Measurements from ENCODE around the gene SHH. TPM values are rescaled to one million over a fixed set of nuclear protein-coding genes. Genes with fewer than 3 reads are reported as not detected.
A peak's percentile ranks its signal among the peaks of the same experiment; 100 is the strongest.

Gene SHH
- total and polyA plus RNA-seq, 2 donors (not counting 1 experiment from before 2014, with no cell fraction given): under 0.01 TPM; not detected in 1

DNA sequence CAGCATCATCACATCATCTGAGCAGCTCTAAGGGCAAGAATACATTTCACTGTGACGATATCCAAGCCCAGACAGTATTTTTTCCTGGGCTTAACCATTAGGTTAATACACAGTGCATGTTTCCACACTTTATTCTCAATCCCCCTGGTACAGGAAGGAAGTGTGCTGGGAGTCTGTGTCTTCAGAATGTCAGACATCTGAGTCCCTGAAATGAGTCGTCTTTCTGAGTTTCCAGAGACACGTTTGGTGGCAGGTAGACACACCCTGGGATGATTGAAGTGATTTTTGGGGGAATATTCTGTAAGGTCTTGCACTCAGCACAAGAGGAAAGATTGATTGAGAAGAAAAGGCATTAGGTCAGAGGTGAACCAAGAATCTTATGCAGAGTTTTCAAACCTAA lies 13.1 kb upstream of the SHH start:
- Histone ChIP-seq H3K27ac (ENCODE audit: insufficient read depth, low read length) (no peak overlapping the region), H3K9ac (ENCODE audit: insufficient read depth, low read length) (no peak overlapping the region), H2AFZ (ENCODE audit: low read length) (no peak overlapping the region), H3K36me3 (ENCODE audit: control insufficient read depth, insufficient read depth, low read length) (no peaks in the 10 kb centered on the region), H3K4me1 (ENCODE audit: control insufficient read depth, extremely low read depth, insufficient read depth, low read length) (no peaks in the 10 kb centered on the region), H3K27me3 (ENCODE audit: control insufficient read depth, insufficient read depth, low read length) (no peaks in the 10 kb centered on the region), H3K9me3 (ENCODE audit: control insufficient read depth, insufficient read depth, low read depth, low read length) (no peaks in the 10 kb centered on the region), H3K4me2 (ENCODE audit: extremely low read depth, insufficient read depth, low read length) (no peak overlapping the region), H4K20me1 (ENCODE audit: control insufficient read depth, extremely low read depth, insufficient read depth, low read length) (no peaks in the 10 kb centered on the region), H3K4me3 (replicated peaks in 1 of 4; ENCODE audit: control extremely low read depth in 1 of 4, insufficient read depth in 1 of 4, low read depth in 3 of 4, low read length in 4 of 4) (no peak overlapping the region), H3K79me2 (ENCODE audit: control insufficient read depth, insufficient read depth, low read length) (no peaks in the 10 kb centered on the region)
- DNase-seq (ENCODE audit: low read depth in 2 of 2): no peak
- TF ChIP-seq CTCF (conservative IDR thresholded peaks at IDR 0.05 in 1 of 2, IDR thresholded peaks at IDR 0.05 in 1 of 2; ENCODE audit: low read depth in 1 of 2, low read length in 2 of 2) (no peak), EZH2 (IDR thresholded peaks at IDR 0.05; ENCODE audit: low read length, missing control alignments) (no peak)

DNA sequence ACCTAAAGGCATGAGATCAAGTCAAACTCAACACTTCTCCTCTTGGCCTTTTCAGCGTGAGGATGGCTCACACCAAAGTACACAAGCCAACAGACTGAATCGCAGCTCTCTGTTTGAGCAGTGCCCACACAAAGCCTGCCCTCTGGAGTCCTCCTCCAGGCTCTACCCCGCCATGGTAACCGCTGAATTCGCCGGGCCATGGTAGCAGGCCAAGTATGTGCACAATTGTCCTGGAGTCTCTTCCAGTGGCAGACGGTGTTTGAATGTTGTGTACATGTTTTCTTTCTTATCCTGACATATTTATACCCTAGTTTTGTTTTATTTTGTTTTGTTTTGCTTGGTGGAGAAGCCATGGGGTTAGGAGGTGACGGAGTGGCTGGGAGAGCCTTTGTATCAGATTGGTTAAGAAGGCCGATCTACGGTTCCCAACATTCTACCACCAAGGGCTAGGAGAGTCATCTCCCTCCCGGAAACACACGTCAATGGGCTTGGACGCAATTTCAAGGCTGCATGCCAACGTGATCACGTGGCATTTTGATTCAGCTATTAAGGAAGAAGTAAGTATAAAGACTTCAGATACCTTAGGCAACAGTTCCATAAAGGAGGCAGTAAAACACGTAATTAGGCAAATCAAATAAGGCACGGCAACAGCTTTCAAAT lies 12.1 kb upstream of the SHH start:
- DNase-seq (ENCODE audit: low read depth in 2 of 2): peak; percentile 56 to 83
- Histone ChIP-seq H3K4me2 (ENCODE audit: extremely low read depth, insufficient read depth, low read length) (no peak overlapping the region), H3K36me3 (ENCODE audit: control insufficient read depth, insufficient read depth, low read length) (no peaks in the 10 kb centered on the region), H2AFZ (ENCODE audit: low read length) (no peak overlapping the region), H3K27ac (ENCODE audit: insufficient read depth, low read length) (no peak overlapping the region), H3K9me3 (ENCODE audit: control insufficient read depth, insufficient read depth, low read depth, low read length) (no peaks in the 10 kb centered on the region), H3K27me3 (ENCODE audit: control insufficient read depth, insufficient read depth, low read length) (no peaks in the 10 kb centered on the region), H3K79me2 (ENCODE audit: control insufficient read depth, insufficient read depth, low read length) (no peaks in the 10 kb centered on the region), H3K4me1 (ENCODE audit: control insufficient read depth, extremely low read depth, insufficient read depth, low read length) (no peaks in the 10 kb centered on the region), H3K4me3 (replicated peaks in 1 of 4; ENCODE audit: control extremely low read depth in 1 of 4, insufficient read depth in 1 of 4, low read depth in 3 of 4, low read length in 4 of 4) (no peak overlapping the region), H4K20me1 (ENCODE audit: control insufficient read depth, extremely low read depth, insufficient read depth, low read length) (no peaks in the 10 kb centered on the region), H3K9ac (ENCODE audit: insufficient read depth, low read length) (no peak overlapping the region)
- TF ChIP-seq EZH2 (IDR thresholded peaks at IDR 0.05; ENCODE audit: low read length, missing control alignments): no peak
- TF ChIP-seq CTCF (conservative IDR thresholded peaks at IDR 0.05 in 1 of 2, IDR thresholded peaks at IDR 0.05 in 1 of 2; ENCODE audit: low read depth in 1 of 2, low read length in 2 of 2): no peak

DNA sequence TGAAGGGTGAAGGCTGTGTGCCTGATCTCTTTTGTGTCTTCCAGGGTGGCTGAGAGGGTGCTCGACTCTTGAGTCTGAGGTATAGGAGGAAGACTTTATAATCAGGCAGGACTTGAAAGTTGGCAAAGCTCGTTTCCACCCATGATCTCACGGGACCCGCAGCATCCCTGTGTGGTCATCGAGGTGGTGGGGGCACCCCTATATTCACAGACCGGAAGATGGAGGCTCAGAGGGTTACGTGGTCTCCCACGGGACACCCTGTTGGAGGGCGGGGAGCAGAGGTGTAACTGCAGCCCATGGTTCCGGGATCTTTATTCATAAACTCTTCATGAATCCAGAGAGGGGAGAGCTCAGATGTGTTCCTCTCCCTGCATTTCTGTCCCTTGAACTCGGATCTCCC lies 9.6 kb upstream of the SHH start:
- no peak for TF ChIP-seq EZH2 (IDR thresholded peaks at IDR 0.05; ENCODE audit: low read length, missing control alignments)
- TF ChIP-seq CTCF (conservative IDR thresholded peaks at IDR 0.05 in 1 of 2, IDR thresholded peaks at IDR 0.05 in 1 of 2; ENCODE audit: low read depth in 1 of 2, low read length in 2 of 2): no peak
- no peak for DNase-seq (ENCODE audit: low read depth in 2 of 2)
- Histone ChIP-seq H3K79me2 (ENCODE audit: control insufficient read depth, insufficient read depth, low read length) (no peaks in the 10 kb centered on the region), H3K36me3 (ENCODE audit: control insufficient read depth, insufficient read depth, low read length) (no peaks in the 10 kb centered on the region), H3K9me3 (ENCODE audit: control insufficient read depth, insufficient read depth, low read depth, low read length) (no peaks in the 10 kb centered on the region), H3K4me1 (ENCODE audit: control insufficient read depth, extremely low read depth, insufficient read depth, low read length) (no peaks in the 10 kb centered on the region), H3K4me3 (replicated peaks in 1 of 4; ENCODE audit: control extremely low read depth in 1 of 4, insufficient read depth in 1 of 4, low read depth in 3 of 4, low read length in 4 of 4) (no peak overlapping the region), H4K20me1 (ENCODE audit: control insufficient read depth, extremely low read depth, insufficient read depth, low read length) (no peaks in the 10 kb centered on the region), H3K27me3 (ENCODE audit: control insufficient read depth, insufficient read depth, low read length) (no peaks in the 10 kb centered on the region), H3K9ac (ENCODE audit: insufficient read depth, low read length) (no peak overlapping the region), H3K27ac (ENCODE audit: insufficient read depth, low read length) (no peak overlapping the region), H2AFZ (ENCODE audit: low read length) (no peak overlapping the region), H3K4me2 (ENCODE audit: extremely low read depth, insufficient read depth, low read length) (no peak overlapping the region)
